ENCODE data around the gene RAD51AP2.

Gene RAD51AP2

DNA sequence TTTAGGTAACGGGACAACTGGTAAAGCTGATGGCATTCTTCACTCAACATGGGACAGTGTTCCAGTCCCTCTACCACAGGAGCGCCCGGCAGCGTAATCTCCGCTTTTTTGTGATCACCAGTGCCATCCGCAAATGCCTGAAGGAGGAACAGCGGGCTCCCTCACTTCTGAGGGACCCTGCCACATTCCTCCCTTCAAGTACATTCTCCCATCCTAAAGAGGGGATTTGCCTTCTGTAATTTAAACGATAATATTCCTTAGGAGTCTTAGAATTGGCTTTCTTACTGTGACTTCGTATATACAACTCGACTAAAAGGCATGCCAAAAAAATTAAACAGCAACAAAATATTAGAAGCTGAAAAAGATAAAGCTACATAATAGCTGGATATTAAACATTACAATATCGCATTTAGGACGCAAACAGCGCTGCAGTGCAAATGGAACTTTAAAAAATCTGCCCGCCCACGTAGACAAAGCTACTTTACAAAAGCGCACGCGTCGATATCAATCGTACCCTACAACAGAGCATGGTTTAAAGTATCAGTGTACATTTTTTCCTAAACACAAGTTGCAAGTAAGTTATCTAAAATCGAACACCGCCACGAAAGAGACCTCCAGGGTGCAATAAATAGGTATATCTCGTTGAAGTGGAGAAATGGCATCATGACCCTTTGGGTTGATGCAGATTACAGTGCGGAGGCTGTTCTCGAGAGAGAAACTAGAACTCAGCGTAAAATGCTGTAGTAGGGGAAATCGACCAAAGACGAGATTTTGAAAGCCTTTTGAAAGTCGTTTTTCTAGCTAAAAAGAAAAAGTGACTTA is 20.0 kb upstream of the RAD51AP2 start:
- Histone ChIP-seq H3K9ac (ENCODE audit: low read depth, low read length, poor library complexity, severe bottlenecking) (no peak overlapping the region), H3K9me3 (ENCODE audit: insufficient read depth, low read depth, low read length) (no peaks in the 10 kb centered on the region), H3K9me2 (replicated peaks; ENCODE audit: low read depth, low read length) (no peaks in the 10 kb centered on the region), H3K4me3 (ENCODE audit: low read length, poor library complexity, severe bottlenecking) (no peak overlapping the region), H3K4me2 (ENCODE audit: low read depth, low read length, poor library complexity, severe bottlenecking) (no peak overlapping the region), H3K36me3 (ENCODE audit: insufficient read depth, low read length) (no peaks in the 10 kb centered on the region), H3K79me2 (ENCODE audit: insufficient read depth, low read length) (no peaks in the 10 kb centered on the region), H3K27me3 (ENCODE audit: insufficient read depth, low read length, poor library complexity, severe bottlenecking) (no peaks in the 10 kb centered on the region), H4K20me1 (ENCODE audit: insufficient read depth, low read length, poor library complexity, severe bottlenecking) (no peaks in the 10 kb centered on the region), H2AFZ (ENCODE audit: low read length) (no peak overlapping the region), H3K4me1 (ENCODE audit: insufficient read depth, low read length, poor library complexity, severe bottlenecking) (no peaks in the 10 kb centered on the region), H3F3A (ENCODE audit: low read depth) (no peaks in the 10 kb centered on the region)
- TF ChIP-seq, protein P1, sequence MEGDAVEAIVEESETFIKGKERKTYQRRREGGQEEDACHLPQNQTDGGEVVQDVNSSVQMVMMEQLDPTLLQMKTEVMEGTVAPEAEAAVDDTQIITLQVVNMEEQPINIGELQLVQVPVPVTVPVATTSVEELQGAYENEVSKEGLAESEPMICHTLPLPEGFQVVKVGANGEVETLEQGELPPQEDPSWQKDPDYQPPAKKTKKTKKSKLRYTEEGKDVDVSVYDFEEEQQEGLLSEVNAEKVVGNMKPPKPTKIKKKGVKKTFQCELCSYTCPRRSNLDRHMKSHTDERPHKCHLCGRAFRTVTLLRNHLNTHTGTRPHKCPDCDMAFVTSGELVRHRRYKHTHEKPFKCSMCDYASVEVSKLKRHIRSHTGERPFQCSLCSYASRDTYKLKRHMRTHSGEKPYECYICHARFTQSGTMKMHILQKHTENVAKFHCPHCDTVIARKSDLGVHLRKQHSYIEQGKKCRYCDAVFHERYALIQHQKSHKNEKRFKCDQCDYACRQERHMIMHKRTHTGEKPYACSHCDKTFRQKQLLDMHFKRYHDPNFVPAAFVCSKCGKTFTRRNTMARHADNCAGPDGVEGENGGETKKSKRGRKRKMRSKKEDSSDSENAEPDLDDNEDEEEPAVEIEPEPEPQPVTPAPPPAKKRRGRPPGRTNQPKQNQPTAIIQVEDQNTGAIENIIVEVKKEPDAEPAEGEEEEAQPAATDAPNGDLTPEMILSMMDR (conservative IDR thresholded peaks at IDR 0.05; ENCODE audit: low read length): no peak
- TF ChIP-seq EZH2phosphoT487 (IDR thresholded peaks at IDR 0.05; ENCODE audit: borderline replicate concordance): no peak

DNA sequence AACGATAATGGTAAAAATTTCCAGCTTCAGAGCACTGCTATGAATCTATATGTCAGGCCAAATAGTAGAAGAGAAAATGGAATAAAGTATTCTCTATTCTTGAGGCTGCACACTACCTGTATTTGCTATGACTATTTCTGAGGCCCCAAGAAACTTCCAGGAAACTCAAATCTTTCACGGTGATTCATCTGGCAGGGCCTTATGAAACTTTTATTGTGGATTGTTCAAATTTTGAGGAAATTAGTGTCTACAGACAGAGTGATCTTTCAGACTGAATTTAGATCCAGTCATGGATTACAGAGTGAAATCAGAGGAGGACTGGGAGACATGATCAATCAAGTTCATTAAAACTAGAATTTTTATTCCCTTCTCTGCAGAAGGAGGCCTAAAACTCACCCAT is 18.2 kb upstream of the RAD51AP2 start:
- Histone ChIP-seq H3K27me3 (ENCODE audit: insufficient read depth, low read length, poor library complexity, severe bottlenecking) (no peaks in the 10 kb centered on the region), H2AFZ (ENCODE audit: low read length) (no peak overlapping the region)
- TF ChIP-seq, protein P1 (conservative IDR thresholded peaks at IDR 0.05; ENCODE audit: low read length): no peak
- TF ChIP-seq EZH2phosphoT487 (IDR thresholded peaks at IDR 0.05; ENCODE audit: borderline replicate concordance): no peak

DNA sequence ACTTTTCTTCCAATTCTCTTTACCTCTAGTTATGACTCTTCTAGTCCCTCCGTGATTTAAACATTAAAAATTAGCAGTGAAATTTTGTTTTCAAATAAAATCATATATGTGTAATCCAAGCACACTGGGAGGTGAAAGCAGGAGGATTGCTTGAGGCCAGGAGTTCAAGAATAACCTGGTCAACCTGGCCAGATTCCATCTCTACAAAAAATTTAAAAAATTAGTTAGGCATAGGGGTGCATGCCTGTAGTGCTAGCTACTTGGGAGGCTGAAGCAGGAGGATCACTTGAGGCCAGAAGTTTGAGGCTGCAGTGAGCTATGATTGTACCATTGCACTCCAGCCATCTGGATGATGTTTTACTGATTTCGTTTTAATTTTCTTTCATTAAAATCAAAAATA is 15.3 kb upstream of the RAD51AP2 start:
- Histone ChIP-seq H3K36me3 (ENCODE audit: insufficient read depth, low read length) (no peaks in the 10 kb centered on the region), H3K9me2 (replicated peaks; ENCODE audit: low read depth, low read length) (no peaks in the 10 kb centered on the region), H3K4me1 (ENCODE audit: insufficient read depth, low read length, poor library complexity, severe bottlenecking) (no peaks in the 10 kb centered on the region), H3K4me2 (ENCODE audit: low read depth, low read length, poor library complexity, severe bottlenecking) (no peak overlapping the region), H3K9ac (ENCODE audit: low read depth, low read length, poor library complexity, severe bottlenecking) (no peak overlapping the region), H3K9me3 (ENCODE audit: insufficient read depth, low read depth, low read length) (no peaks in the 10 kb centered on the region), H4K20me1 (ENCODE audit: insufficient read depth, low read length, poor library complexity, severe bottlenecking) (no peaks in the 10 kb centered on the region), H3K4me3 (ENCODE audit: low read length, poor library complexity, severe bottlenecking) (no peak overlapping the region), H3K27me3 (ENCODE audit: insufficient read depth, low read length, poor library complexity, severe bottlenecking) (no peaks in the 10 kb centered on the region), H3F3A (ENCODE audit: low read depth) (no peaks in the 10 kb centered on the region), H2AFZ (ENCODE audit: low read length) (no peak overlapping the region), H3K79me2 (ENCODE audit: insufficient read depth, low read length) (no peaks in the 10 kb centered on the region)
- no peak for TF ChIP-seq EZH2phosphoT487 (IDR thresholded peaks at IDR 0.05; ENCODE audit: borderline replicate concordance)
- TF ChIP-seq, protein P1 (conservative IDR thresholded peaks at IDR 0.05; ENCODE audit: low read length): no peak

More for the DNA sequence above, 18.2 kb upstream of the RAD51AP2 start:
- H3K4me3 ChIP-seq (ENCODE audit: low read length, poor library complexity, severe bottlenecking): no peak overlapping the region
- no peaks in the 10 kb centered on the region for H3K4me1 ChIP-seq (ENCODE audit: insufficient read depth, low read length, poor library complexity, severe bottlenecking)
- H3K9me3 ChIP-seq (ENCODE audit: insufficient read depth, low read depth, low read length): no peaks in the 10 kb centered on the region
- H4K20me1 ChIP-seq (ENCODE audit: insufficient read depth, low read length, poor library complexity, severe bottlenecking): no peaks in the 10 kb centered on the region
- H3K9me2 ChIP-seq (replicated peaks; ENCODE audit: low read depth, low read length): no peaks in the 10 kb centered on the region
- H3K4me2 ChIP-seq (ENCODE audit: low read depth, low read length, poor library complexity, severe bottlenecking): no peak overlapping the region
- no peaks in the 10 kb centered on the region for H3K79me2 ChIP-seq (ENCODE audit: insufficient read depth, low read length)
- no peaks in the 10 kb centered on the region for H3F3A ChIP-seq (ENCODE audit: low read depth)
- H3K9ac ChIP-seq (ENCODE audit: low read depth, low read length, poor library complexity, severe bottlenecking): no peak overlapping the region
- no peaks in the 10 kb centered on the region for H3K36me3 ChIP-seq (ENCODE audit: insufficient read depth, low read length)
